ENCODE data around the gene ADGRE3. TPM values are rescaled to one million over a fixed set of nuclear protein-coding genes. Genes with fewer than 3 reads are reported as not detected.

ADGRE3 gene
- total and polyA plus RNA-seq, 4 donors, result 0.15 to 0.67 (median 0.22) TPM

GRCh38 chr19:14722127-14722526, 47.5 kb upstream of the ADGRE3 start:
- peak overlapping the region in 2 of 3 donors; percentile 4 to 41 for H3K4me3 ChIP-seq (ENCODE audit: low read depth in 1 of 3, low read length in 3 of 3)
- H3K9me3 ChIP-seq (ENCODE audit: control insufficient read depth in 4 of 4, low read length in 3 of 4), result peaks cover 40 to 78% (median 61%) of the 10 kb centered on the region in 4 donors
- H3K36me3 ChIP-seq (ENCODE audit: control insufficient read depth in 4 of 4, insufficient read depth in 3 of 4, low read depth in 1 of 4, low read length in 3 of 4), result peaks cover 4 to 39% (median 35%) of the 10 kb centered on the region in 4 donors
- H3K4me1 ChIP-seq (ENCODE audit: control insufficient read depth in 4 of 4, insufficient read depth in 4 of 4, low read length in 3 of 4), result no peaks in the 10 kb centered on the region
- no peak for DNase-seq (ENCODE audit: low spot score)
- H3K9ac ChIP-seq (ENCODE audit: low read depth in 1 of 2, low read length in 2 of 2), result no peak overlapping the region
- 88% methylated on average over 2 of the region's 2 CpGs for WGBS
- no peak for TF ChIP-seq HNF4A (conservative IDR thresholded peaks at IDR 0.05)
- TF ChIP-seq, protein P1, sequence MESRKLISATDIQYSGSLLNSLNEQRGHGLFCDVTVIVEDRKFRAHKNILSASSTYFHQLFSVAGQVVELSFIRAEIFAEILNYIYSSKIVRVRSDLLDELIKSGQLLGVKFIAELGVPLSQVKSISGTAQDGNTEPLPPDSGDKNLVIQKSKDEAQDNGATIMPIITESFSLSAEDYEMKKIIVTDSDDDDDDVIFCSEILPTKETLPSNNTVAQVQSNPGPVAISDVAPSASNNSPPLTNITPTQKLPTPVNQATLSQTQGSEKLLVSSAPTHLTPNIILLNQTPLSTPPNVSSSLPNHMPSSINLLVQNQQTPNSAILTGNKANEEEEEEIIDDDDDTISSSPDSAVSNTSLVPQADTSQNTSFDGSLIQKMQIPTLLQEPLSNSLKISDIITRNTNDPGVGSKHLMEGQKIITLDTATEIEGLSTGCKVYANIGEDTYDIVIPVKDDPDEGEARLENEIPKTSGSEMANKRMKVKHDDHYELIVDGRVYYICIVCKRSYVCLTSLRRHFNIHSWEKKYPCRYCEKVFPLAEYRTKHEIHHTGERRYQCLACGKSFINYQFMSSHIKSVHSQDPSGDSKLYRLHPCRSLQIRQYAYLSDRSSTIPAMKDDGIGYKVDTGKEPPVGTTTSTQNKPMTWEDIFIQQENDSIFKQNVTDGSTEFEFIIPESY (IDR thresholded peaks at IDR 0.05), result no peak
- TF ChIP-seq GABPA (IDR thresholded peaks at IDR 0.05 in 1 of 2, conservative IDR thresholded peaks at IDR 0.05 in 1 of 2), result no peak
- no peak for TF ChIP-seq YY1 (IDR thresholded peaks at IDR 0.05)
- TF ChIP-seq FOXA1 (IDR thresholded peaks at IDR 0.05), result no peak
- no peak for TF ChIP-seq ATF3 (IDR thresholded peaks at IDR 0.05)
- TF ChIP-seq TAF1 (conservative IDR thresholded peaks at IDR 0.05), result no peak
- no peak for TF ChIP-seq EGR1 (IDR thresholded peaks at IDR 0.05; ENCODE audit: low read depth in 2 of 2)
- TF ChIP-seq NR2F2 (IDR thresholded peaks at IDR 0.05), result no peak
- TF ChIP-seq JUND (IDR thresholded peaks at IDR 0.05), result no peak
- TF ChIP-seq MAX (IDR thresholded peaks at IDR 0.05), result no peak
- TF ChIP-seq REST (IDR thresholded peaks at IDR 0.05), result no peak
- no peak for TF ChIP-seq RXRA (IDR thresholded peaks at IDR 0.05)
- TF ChIP-seq FOXA2 (IDR thresholded peaks at IDR 0.05), result no peak
- H3K27ac ChIP-seq (ENCODE audit: low read depth in 1 of 2, low read length in 2 of 2), result no peak overlapping the region
- no peaks in the 10 kb centered on the region for H3K27me3 ChIP-seq (ENCODE audit: control insufficient read depth in 4 of 4, insufficient read depth in 4 of 4, low read length in 3 of 4)

GRCh38 chr19:14719162-14719561, 44.5 kb upstream of the ADGRE3 start:
- TF ChIP-seq REST (IDR thresholded peaks at IDR 0.05) (no peak), NR2F2 (IDR thresholded peaks at IDR 0.05) (no peak), FOXA1 (IDR thresholded peaks at IDR 0.05) (no peak), MAX (IDR thresholded peaks at IDR 0.05) (no peak), CTCF (IDR thresholded peaks at IDR 0.05; ENCODE audit: low read depth, low read length, missing input control) (no peak), ATF3 (IDR thresholded peaks at IDR 0.05) (no peak)
- TF ChIP-seq, protein P1 (IDR thresholded peaks at IDR 0.05), result no peak
- no peak overlapping the region for H3K27ac ChIP-seq (ENCODE audit: low read depth in 1 of 2, low read length in 2 of 2)
- peak overlapping the region in 2 of 3 donors; percentile 62 to 87 for H3K4me3 ChIP-seq (ENCODE audit: low read depth in 1 of 3, low read length in 3 of 3)
- peaks cover 52 to 83% (median 76%) of the 10 kb centered on the region in 4 donors for H3K9me3 ChIP-seq (ENCODE audit: control insufficient read depth in 4 of 4, low read length in 3 of 4)
- WGBS, result 98% methylated on average over 3 of the region's 3 CpGs
- H3K4me1 ChIP-seq (ENCODE audit: control insufficient read depth in 4 of 4, insufficient read depth in 4 of 4, low read length in 3 of 4), result no peaks in the 10 kb centered on the region
- H3K9ac ChIP-seq (ENCODE audit: low read depth in 1 of 2, low read length in 2 of 2), result no peak overlapping the region
- DNase-seq (ENCODE audit: low spot score), result no peak
- peaks cover 20 to 68% (median 63%) of the 10 kb centered on the region in 4 donors for H3K36me3 ChIP-seq (ENCODE audit: control insufficient read depth in 4 of 4, insufficient read depth in 3 of 4, low read depth in 1 of 4, low read length in 3 of 4)
- no peaks in the 10 kb centered on the region for H3K27me3 ChIP-seq (ENCODE audit: control insufficient read depth in 4 of 4, insufficient read depth in 4 of 4, low read length in 3 of 4)

All from liver (tissue), 9 donors.